ENCODE results near the gene CRADD. TPM values are rescaled to one million over a fixed set of nuclear protein-coding genes. Genes with fewer than 3 reads are reported as not detected.
"Not testable (repeated sequence)": the region's sequence is repeated elsewhere in the genome, so short reads cannot be mapped to it uniquely, and the experiment has no call there.

The CRADD gene
- polyA plus RNA-seq, 12 donors, result 8.0 to 26.4 (median 14.1) TPM; not detected in 1

GRCh38 chr12:93704625-93705024, 27.4 kb downstream of the CRADD start:
- no peak for DNase-seq

- no peak for DNase-seq
Observed at GRCh38 chr12:93705237-93705636, 28.1 kb downstream of the CRADD start.

GRCh38 chr12:93706387-93706786, 29.2 kb downstream of the CRADD start:
- no peak for DNase-seq

GRCh38 chr12:93706824-93707223, 29.6 kb downstream of the CRADD start:
- DNase-seq, result no peak

GRCh38 chr12:93707836-93708235, 30.7 kb downstream of the CRADD start:
- no peak for DNase-seq

GRCh38 chr12:93708952-93709351, 31.8 kb downstream of the CRADD start:
- no peak for DNase-seq

GRCh38 chr12:93709386-93709785, 32.2 kb downstream of the CRADD start:
- DNase-seq, result no peak

- DNase-seq, result no peak
Observed at GRCh38 chr12:93710574-93710926, 33.4 kb downstream of the CRADD start.

GRCh38 chr12:93711502-93711901, 34.3 kb downstream of the CRADD start:
- DNase-seq, result not testable (repeated sequence)

- DNase-seq, result no peak
Observed at GRCh38 chr12:93712200-93712599, 35.0 kb downstream of the CRADD start.

- DNase-seq, result no peak
Observed at GRCh38 chr12:93713060-93713459, 35.9 kb downstream of the CRADD start.

GRCh38 chr12:93713800-93714199, 36.6 kb downstream of the CRADD start:
- DNase-seq, result no peak

- peak; percentile 19 for DNase-seq
Observed at GRCh38 chr12:93714382-93714781, 37.2 kb downstream of the CRADD start.

- DNase-seq, result no peak
Observed at GRCh38 chr12:93719710-93720109, 42.5 kb downstream of the CRADD start.

GRCh38 chr12:93720559-93720958, 43.4 kb downstream of the CRADD start:
- no peak for DNase-seq

- no peak for DNase-seq
Observed at GRCh38 chr12:93722179-93722578, 45.0 kb downstream of the CRADD start.

GRCh38 chr12:93722835-93723567, 45.8 kb downstream of the CRADD start:
- DNase-seq, result no peak

- no peak for DNase-seq
Observed at GRCh38 chr12:93723568-93723930, 46.4 kb downstream of the CRADD start.

- DNase-seq, result no peak
Observed at GRCh38 chr12:93725531-93725930, 48.4 kb downstream of the CRADD start.

GRCh38 chr12:93727195-93727811, 50.1 kb downstream of the CRADD start:
- DNase-seq, result no peak

- DNase-seq, result no peak
Observed at GRCh38 chr12:93727911-93728310, 50.7 kb downstream of the CRADD start.

GRCh38 chr12:93729934-93730333, 52.8 kb downstream of the CRADD start:
- no peak for DNase-seq

GRCh38 chr12:93733358-93733757, 56.2 kb downstream of the CRADD start:
- no peak for DNase-seq

GRCh38 chr12:93733928-93734327, 56.8 kb downstream of the CRADD start:
- DNase-seq, result no peak

All from muscle of arm (tissue), 12 donors.